Skeletal muscle tissue (tissue), 4 donors: ENCODE results near the gene CDC14A. TPM values are rescaled to one million over a fixed set of nuclear protein-coding genes. Genes with fewer than 3 reads are reported as not detected.

ENCODE experiments used
- H3K27ac ChIP-seq: one replicate; pipeline ENCODE4 v1.7.0; 2013; ENCODE audit warnings: mild to moderate bottlenecking, low read depth, low read length, inconsistent platforms
- H3K27me3 ChIP-seq, 3 donors: one replicate each; pipeline ENCODE4 v1.7.0; 2013; ENCODE audit warnings: low read length in 3 of 3; ENCODE audit not compliant: control insufficient read depth in 3 of 3, insufficient read depth in 3 of 3
- H3K36me3 ChIP-seq, 3 donors: one replicate each; pipeline ENCODE4 v1.7.0; 2013; ENCODE audit warnings: low read length in 3 of 3; ENCODE audit not compliant: control insufficient read depth in 3 of 3, insufficient read depth in 3 of 3
- H3K4me1 ChIP-seq, 3 donors: one replicate each; pipeline ENCODE4 v1.7.0; 2013; ENCODE audit warnings: low read length in 3 of 3, mild to moderate bottlenecking in 3 of 3; ENCODE audit not compliant: control insufficient read depth in 3 of 3, insufficient read depth in 3 of 3
- H3K4me3 ChIP-seq, 3 donors: one replicate each; pipeline ENCODE4 v1.7.0; 2013; ENCODE audit warnings: low read length in 3 of 3
- H3K9ac ChIP-seq, 3 donors: one replicate each; pipeline ENCODE4 v1.7.0; 2013; ENCODE audit warnings: low read length in 3 of 3, mild to moderate bottlenecking in 3 of 3, moderate library complexity in 2 of 3, low read depth in 1 of 3
- H3K9me3 ChIP-seq, 3 donors: one replicate each; pipeline ENCODE4 v1.7.0; 2013; ENCODE audit warnings: low read length in 3 of 3; ENCODE audit not compliant: control insufficient read depth in 3 of 3
- total RNA-seq: library from RNA; depleted of rRNA; stranded (reverse); fragments of >200 nt; gene quantifications from one replicate; pipeline ENCODE4 v1.2.3, GENCODE V29; 2014
- donor health status: Osteomylitis.

The CDC14A gene, protein sequence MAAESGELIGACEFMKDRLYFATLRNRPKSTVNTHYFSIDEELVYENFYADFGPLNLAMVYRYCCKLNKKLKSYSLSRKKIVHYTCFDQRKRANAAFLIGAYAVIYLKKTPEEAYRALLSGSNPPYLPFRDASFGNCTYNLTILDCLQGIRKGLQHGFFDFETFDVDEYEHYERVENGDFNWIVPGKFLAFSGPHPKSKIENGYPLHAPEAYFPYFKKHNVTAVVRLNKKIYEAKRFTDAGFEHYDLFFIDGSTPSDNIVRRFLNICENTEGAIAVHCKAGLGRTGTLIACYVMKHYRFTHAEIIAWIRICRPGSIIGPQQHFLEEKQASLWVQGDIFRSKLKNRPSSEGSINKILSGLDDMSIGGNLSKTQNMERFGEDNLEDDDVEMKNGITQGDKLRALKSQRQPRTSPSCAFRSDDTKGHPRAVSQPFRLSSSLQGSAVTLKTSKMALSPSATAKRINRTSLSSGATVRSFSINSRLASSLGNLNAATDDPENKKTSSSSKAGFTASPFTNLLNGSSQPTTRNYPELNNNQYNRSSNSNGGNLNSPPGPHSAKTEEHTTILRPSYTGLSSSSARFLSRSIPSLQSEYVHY
- 17.2 TPM for total RNA-seq

DNA sequence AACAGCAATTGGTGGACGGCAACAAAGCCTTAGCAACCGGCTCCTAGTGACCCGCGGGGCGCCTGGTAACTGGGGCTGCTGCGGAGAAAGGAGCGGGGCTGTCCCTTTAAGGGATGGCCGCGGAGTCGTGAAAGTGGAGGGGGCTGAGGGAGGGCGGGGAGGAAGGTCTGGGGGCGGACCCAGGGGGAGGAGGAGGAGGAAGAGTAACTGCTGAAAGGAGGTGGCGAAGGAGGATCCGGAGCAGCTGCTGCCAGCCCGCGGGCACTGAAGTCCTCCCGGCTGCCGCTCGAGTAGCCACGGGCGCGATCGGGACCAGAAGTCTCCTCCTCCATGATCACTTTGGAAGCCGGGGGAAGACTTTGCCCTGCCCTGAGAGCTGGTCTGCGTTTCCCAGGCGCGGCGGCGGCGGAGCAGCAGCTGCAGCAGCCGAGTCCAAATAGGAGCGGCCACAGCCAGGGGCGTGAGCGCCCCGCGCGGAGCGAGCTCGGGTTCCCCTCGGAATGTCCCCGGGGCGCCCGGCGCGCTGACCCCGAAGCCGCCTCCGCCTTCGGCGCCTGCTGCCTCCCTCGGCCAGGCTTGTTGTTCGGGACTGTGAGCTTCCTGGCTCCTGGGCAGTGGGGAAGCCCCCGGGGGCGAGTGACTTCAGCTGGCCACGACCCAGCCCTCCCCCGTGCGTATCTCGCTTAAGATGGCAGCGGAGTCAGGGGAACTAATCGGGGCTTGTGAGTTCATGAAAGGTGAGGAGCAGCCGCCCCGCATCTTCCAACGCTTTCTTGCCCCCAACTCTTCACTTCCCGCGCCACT lies at the start of gene CDC14A:
TSS of gene CDC14A (plus strand) at position 240 of the 804 bp plus-strand sequence. CDS start at position 689, 449 bp downstream.
- peaks cover 0 to 5% (median 0%) of the 10 kb centered on the region in 3 donors for H3K36me3 ChIP-seq
- no peaks in the 10 kb centered on the region for H3K9me3 ChIP-seq
- H3K9ac ChIP-seq, result peak within 1 kb of the TSS; percentile 84 to 89 (median 89)
- no peaks in the 10 kb centered on the region for H3K27me3 ChIP-seq
- H3K4me3 ChIP-seq, result peak within 1 kb of the TSS; percentile 88 to 92 (median 90)
- H3K27ac ChIP-seq, result peak within 1 kb of the TSS; percentile 84
- peaks cover 14 to 31% (median 18%) of the 10 kb centered on the region in 3 donors for H3K4me1 ChIP-seq

DNA sequence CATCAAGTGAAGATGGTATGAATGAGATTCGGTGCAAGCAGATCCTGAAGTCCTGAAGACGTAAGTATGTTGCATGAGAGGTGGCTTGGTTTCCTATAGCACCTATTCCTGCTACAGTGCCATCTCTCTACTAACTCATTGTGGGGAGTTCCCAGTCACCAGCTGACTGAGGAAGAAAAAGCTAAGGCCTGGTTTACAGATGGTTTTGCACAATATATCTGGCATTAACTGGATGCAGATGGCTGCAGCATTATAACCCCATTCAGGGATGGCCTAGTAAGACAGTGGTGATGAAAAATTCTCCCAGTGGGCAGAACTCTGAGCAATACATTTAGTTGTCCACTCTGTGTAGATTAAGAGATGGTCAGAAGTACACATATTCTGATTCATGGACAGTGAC lies 49.6 kb upstream of the CDC14A start:
- Histone ChIP-seq H3K9ac (no peak overlapping the region), H3K27me3 (no peaks in the 10 kb centered on the region), H3K4me3 (no peak overlapping the region), H3K9me3 (no peaks in the 10 kb centered on the region), H3K4me1 (no peaks in the 10 kb centered on the region), H3K27ac (no peak overlapping the region), H3K36me3 (no peaks in the 10 kb centered on the region)

DNA sequence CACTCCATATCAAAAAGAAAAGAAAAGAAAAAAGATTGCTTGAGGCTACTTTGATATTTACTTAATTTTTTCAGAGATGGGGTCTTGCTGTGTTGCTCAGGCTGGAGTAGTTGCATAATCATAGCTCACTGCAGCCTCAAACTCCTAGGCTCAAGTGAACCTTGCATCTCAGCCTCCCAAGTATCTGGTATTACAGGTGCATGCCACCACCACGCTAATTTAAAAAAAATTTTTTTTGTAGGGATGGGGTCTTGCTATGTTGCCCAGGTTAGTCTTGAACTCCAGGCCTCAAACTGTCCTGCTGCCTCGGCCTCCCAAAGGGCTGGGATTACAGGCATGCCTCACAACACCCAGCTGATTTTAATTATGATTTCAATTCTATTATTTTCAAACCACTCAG lies 48.1 kb upstream of the CDC14A start:
- H3K9me3 ChIP-seq, result no peaks in the 10 kb centered on the region
- no peaks in the 10 kb centered on the region for H3K36me3 ChIP-seq
- H3K27me3 ChIP-seq, result no peaks in the 10 kb centered on the region
- H3K4me3 ChIP-seq, result no peak overlapping the region
- no peak overlapping the region for H3K27ac ChIP-seq
- no peaks in the 10 kb centered on the region for H3K4me1 ChIP-seq
- H3K9ac ChIP-seq, result no peak overlapping the region

DNA sequence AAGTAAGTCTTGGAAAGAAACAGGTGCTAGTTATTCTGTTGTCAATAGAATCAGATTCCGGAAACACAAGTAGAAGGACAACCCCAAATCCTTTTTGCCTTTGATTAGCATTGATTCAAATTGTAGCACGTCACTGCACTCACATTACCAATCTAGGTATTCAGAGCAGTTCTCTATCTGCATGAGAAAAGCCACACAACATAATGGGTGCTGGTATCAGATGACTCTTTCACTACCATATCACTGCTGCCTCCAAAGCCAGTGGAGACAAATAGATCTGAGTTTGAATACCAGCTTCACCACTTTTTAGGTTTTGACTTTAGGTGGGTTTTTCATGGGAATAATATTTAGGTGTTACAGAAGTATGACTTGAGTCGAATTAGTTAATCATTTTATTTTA lies 47.4 kb upstream of the CDC14A start:
- Histone ChIP-seq H3K4me3 (no peak overlapping the region), H3K36me3 (no peaks in the 10 kb centered on the region), H3K27me3 (no peaks in the 10 kb centered on the region), H3K27ac (no peak overlapping the region), H3K4me1 (no peaks in the 10 kb centered on the region), H3K9ac (no peak overlapping the region), H3K9me3 (no peaks in the 10 kb centered on the region)

DNA sequence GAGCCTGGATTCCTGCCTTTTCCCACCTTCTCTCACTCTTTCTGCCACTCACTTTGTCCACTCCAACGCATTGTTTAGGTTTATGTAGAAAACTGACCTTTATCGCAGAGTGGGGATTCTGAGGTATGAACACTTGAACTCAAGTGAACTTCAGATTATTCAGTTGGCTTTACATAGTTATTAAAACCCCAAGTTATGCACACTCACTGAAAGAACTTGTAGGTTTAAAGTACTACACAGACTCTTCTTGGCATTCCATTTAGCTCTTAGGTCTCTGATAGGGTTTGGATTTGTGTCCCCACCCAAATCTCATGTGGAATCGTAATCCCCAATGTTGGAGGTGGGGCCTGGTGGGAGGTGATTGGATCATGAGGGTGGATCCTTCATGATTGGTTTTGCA lies 46.4 kb upstream of the CDC14A start:
- Histone ChIP-seq H3K27ac (no peak overlapping the region), H3K27me3 (no peaks in the 10 kb centered on the region), H3K4me3 (no peak overlapping the region), H3K9me3 (no peaks in the 10 kb centered on the region), H3K4me1 (no peaks in the 10 kb centered on the region), H3K9ac (no peak overlapping the region), H3K36me3 (no peaks in the 10 kb centered on the region)

DNA sequence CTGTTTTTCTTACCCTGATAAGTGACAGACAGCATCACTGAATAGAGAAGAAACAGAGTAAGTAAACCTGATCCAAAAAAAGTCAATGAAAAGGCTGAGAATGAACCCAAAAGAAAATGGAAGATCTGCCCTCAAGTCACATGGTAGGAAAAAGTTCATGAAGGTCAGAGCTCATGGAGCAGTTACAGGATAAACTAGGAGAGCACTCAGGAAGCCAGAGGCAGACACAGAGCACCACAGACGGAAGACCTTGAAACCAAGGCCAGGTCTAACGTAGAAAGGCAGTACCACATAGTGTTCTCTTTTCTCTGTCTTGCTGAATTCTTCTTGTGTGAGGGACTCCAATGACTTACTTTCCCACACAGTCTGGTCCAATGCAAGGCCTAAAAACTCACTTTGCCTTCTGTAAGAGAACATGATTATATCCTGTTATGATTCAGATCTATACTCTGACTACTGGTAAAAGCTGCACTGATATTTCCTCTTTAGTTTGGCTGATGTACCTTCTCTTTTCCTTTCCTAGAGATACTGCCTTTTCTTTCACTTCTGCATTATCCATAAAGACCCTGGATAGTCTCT lies 45.5 kb upstream of the CDC14A start:
- Histone ChIP-seq H3K27me3 (no peaks in the 10 kb centered on the region), H3K4me1 (no peaks in the 10 kb centered on the region), H3K27ac (no peak overlapping the region), H3K9me3 (no peaks in the 10 kb centered on the region), H3K4me3 (no peak overlapping the region), H3K36me3 (no peaks in the 10 kb centered on the region), H3K9ac (no peak overlapping the region)

DNA sequence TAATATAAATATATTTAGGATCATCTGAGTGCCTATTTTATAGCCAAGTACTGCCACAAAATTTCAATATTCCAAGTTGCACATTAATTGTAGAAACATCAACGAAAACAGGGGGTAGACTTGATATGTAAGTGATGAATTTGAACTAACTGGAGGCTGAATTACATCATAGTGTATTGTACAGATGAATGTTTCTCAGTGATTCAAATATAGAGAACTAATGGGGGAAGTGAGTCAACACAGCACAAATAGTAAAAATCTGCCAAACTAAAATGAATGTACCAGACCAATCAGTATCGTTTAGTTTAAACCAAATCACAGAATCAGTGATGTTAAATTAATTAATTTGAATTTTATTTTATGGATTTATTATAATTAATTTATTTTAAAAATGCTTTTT lies 43.5 kb upstream of the CDC14A start:
- no peak overlapping the region for H3K27ac ChIP-seq
- H3K4me1 ChIP-seq, result no peaks in the 10 kb centered on the region
- no peak overlapping the region for H3K4me3 ChIP-seq
- no peak overlapping the region for H3K9ac ChIP-seq
- H3K27me3 ChIP-seq, result no peaks in the 10 kb centered on the region
- no peaks in the 10 kb centered on the region for H3K9me3 ChIP-seq
- no peaks in the 10 kb centered on the region for H3K36me3 ChIP-seq

DNA sequence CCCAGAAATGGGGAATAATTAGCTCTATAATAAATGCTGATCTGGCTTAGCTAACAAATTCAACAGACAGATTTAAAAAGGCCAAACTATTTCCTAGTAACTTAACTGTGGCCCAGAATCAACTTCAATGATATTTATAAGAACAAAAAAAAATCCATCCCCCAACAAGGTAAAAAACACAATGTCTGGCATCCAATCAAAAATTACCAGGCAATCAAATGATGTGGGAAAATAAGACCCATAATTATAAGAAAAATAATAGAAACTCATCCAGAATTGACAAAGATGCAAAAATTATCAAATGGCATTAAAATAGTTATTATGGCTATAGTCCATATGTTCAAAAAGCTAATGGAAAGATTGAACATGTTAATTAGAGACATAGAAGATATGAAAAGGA lies 42.4 kb upstream of the CDC14A start:
- H3K4me3 ChIP-seq, result no peak overlapping the region
- H3K27me3 ChIP-seq, result no peaks in the 10 kb centered on the region
- no peaks in the 10 kb centered on the region for H3K9me3 ChIP-seq
- no peak overlapping the region for H3K9ac ChIP-seq
- H3K4me1 ChIP-seq, result no peaks in the 10 kb centered on the region
- H3K27ac ChIP-seq, result no peak overlapping the region
- H3K36me3 ChIP-seq, result no peaks in the 10 kb centered on the region

DNA sequence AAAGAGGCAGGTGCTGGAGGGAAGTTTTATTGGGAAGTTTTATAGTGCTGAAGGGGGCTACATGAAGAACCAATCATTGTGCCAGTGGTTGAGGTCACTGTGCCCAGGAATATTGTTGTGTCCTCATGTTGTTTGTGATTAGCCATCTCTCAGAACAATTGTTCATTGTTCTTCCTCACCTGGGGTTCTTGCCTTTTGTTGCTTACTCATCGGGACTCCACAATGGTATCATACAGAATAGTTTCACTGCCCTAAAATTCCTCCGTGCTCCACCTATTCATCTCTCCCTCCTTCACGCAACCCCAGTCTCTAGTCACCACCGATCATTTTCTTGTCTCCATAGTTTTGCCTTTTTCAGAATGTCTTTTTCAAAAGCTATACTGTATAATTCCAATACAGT lies 38.9 kb upstream of the CDC14A start:
- H3K4me1 ChIP-seq, result no peaks in the 10 kb centered on the region
- no peaks in the 10 kb centered on the region for H3K36me3 ChIP-seq
- H3K27ac ChIP-seq, result no peak overlapping the region
- H3K4me3 ChIP-seq, result no peak overlapping the region
- no peak overlapping the region for H3K9ac ChIP-seq
- H3K9me3 ChIP-seq, result no peaks in the 10 kb centered on the region
- H3K27me3 ChIP-seq, result no peaks in the 10 kb centered on the region
